Measurements from ENCODE around the gene MYO7A. TPM values are rescaled to one million over a fixed set of nuclear protein-coding genes. Genes with fewer than 3 reads are reported as not detected.

Gene MYO7A
- total and polyA plus RNA-seq, 2 donors (not counting 1 experiment from before 2014, with no cell fraction given), result 0.03 to 0.07 TPM

GRCh38 chr11:77100166-77101042 is 27.6 kb upstream of the MYO7A start:
- Histone ChIP-seq H3K4me3 (ENCODE audit: control extremely low read depth in 1 of 5, extremely low read depth in 1 of 5, insufficient read depth in 1 of 5, low read depth in 2 of 5, low read length in 4 of 5) (no peak overlapping the region), H3K4me1 (ENCODE audit: control insufficient read depth in 2 of 2, insufficient read depth in 2 of 2, low read length in 2 of 2) (no peaks in the 10 kb centered on the region), H3K36me3 (replicated peaks in 1 of 2; ENCODE audit: control extremely low read depth in 1 of 2, control insufficient read depth in 1 of 2, extremely low read depth in 1 of 2, insufficient read depth in 2 of 2, low read length in 1 of 2) (no peaks in the 10 kb centered on the region), H3K79me2 (ENCODE audit: control insufficient read depth, insufficient read depth, low read length) (no peaks in the 10 kb centered on the region), H4K20me1 (ENCODE audit: control insufficient read depth, insufficient read depth, low read length, poor library complexity, severe bottlenecking) (no peaks in the 10 kb centered on the region), H3K4me2 (replicated peaks; ENCODE audit: low read depth, low read length, poor library complexity, severe bottlenecking) (no peak overlapping the region), H3K9me3 (ENCODE audit: control extremely low read depth in 1 of 3, control insufficient read depth in 2 of 3, insufficient read depth in 1 of 3, low read length in 2 of 3) (no peaks in the 10 kb centered on the region), H3K9ac (ENCODE audit: low read length) (no peak overlapping the region), H3K27ac (ENCODE audit: low read length in 2 of 2) (no peak overlapping the region), H2AFZ (ENCODE audit: insufficient read depth, low read depth, low read length, poor library complexity, severe bottlenecking) (no peak overlapping the region), H3K27me3 (replicated peaks in 1 of 4; ENCODE audit: control extremely low read depth in 1 of 4, control insufficient read depth in 3 of 4, insufficient read depth in 4 of 4, low read length in 3 of 4) (no peaks in the 10 kb centered on the region)
- ChIA-PET CTCF (no interaction called here), POLR2A (no interaction called here)
- TF ChIP-seq EZH2 (IDR thresholded peaks at IDR 0.05; ENCODE audit: borderline replicate concordance, insufficient read depth, low read depth, low read length, poor library complexity, severe bottlenecking) (no peak), CTCF (IDR thresholded peaks at IDR 0.05) (no peak)
- Mint-ChIP-seq H3K9me3 (ENCODE audit: insufficient read depth) (no peaks in the 10 kb centered on the region), H3K4me3 (no peak overlapping the region), H3K27ac (no peak overlapping the region), H3K4me1 (no peaks in the 10 kb centered on the region), H3K27me3 (no peaks in the 10 kb centered on the region)
- intact Hi-C loops (cut with micrococcal nuclease), result no loop called here
- 94% methylated on average over 14 of the region's 14 CpGs for WGBS (ENCODE audit: insufficient coverage)
- DNase-seq (no peak), ATAC-seq (ENCODE audit: low read depth) (no peak)

GRCh38 chr11:77101043-77101537 is 27.0 kb upstream of the MYO7A start:
- 92% methylated on average over 4 of the region's 5 CpGs for WGBS (ENCODE audit: insufficient coverage)
- Histone ChIP-seq H3K9ac (ENCODE audit: low read length) (no peak overlapping the region), H3K4me1 (ENCODE audit: control insufficient read depth in 2 of 2, insufficient read depth in 2 of 2, low read length in 2 of 2) (no peaks in the 10 kb centered on the region), H4K20me1 (ENCODE audit: control insufficient read depth, insufficient read depth, low read length, poor library complexity, severe bottlenecking) (no peaks in the 10 kb centered on the region), H3K79me2 (ENCODE audit: control insufficient read depth, insufficient read depth, low read length) (no peaks in the 10 kb centered on the region), H3K36me3 (replicated peaks in 1 of 2; ENCODE audit: control extremely low read depth in 1 of 2, control insufficient read depth in 1 of 2, extremely low read depth in 1 of 2, insufficient read depth in 2 of 2, low read length in 1 of 2) (no peaks in the 10 kb centered on the region), H3K4me2 (replicated peaks; ENCODE audit: low read depth, low read length, poor library complexity, severe bottlenecking) (no peak overlapping the region), H3K4me3 (ENCODE audit: control extremely low read depth in 1 of 5, extremely low read depth in 1 of 5, insufficient read depth in 1 of 5, low read depth in 2 of 5, low read length in 4 of 5) (no peak overlapping the region), H3K27me3 (replicated peaks in 1 of 4; ENCODE audit: control extremely low read depth in 1 of 4, control insufficient read depth in 3 of 4, insufficient read depth in 4 of 4, low read length in 3 of 4) (no peaks in the 10 kb centered on the region), H2AFZ (ENCODE audit: insufficient read depth, low read depth, low read length, poor library complexity, severe bottlenecking) (no peak overlapping the region), H3K9me3 (ENCODE audit: control extremely low read depth in 1 of 3, control insufficient read depth in 2 of 3, insufficient read depth in 1 of 3, low read length in 2 of 3) (no peaks in the 10 kb centered on the region), H3K27ac (ENCODE audit: low read length in 2 of 2) (no peak overlapping the region)
- CTCF ChIA-PET, result no interaction called here
- Mint-ChIP-seq H3K4me3 (no peak overlapping the region), H3K27ac (no peak overlapping the region), H3K9me3 (ENCODE audit: insufficient read depth) (no peaks in the 10 kb centered on the region), H3K27me3 (no peaks in the 10 kb centered on the region), H3K4me1 (no peaks in the 10 kb centered on the region)
- intact Hi-C loops (cut with micrococcal nuclease), result no loop called here
- no peak for TF ChIP-seq CTCF (IDR thresholded peaks at IDR 0.05)
- no peak for TF ChIP-seq EZH2 (IDR thresholded peaks at IDR 0.05; ENCODE audit: borderline replicate concordance, insufficient read depth, low read depth, low read length, poor library complexity, severe bottlenecking)
- POLR2A ChIA-PET, result no interaction called here
- ATAC-seq (ENCODE audit: low read depth), result no peak
- DNase-seq, result no peak
